ENCODE measurements around the gene PET117. TPM values are rescaled to one million over a fixed set of nuclear protein-coding genes. Genes with fewer than 3 reads are reported as not detected.
A peak's percentile ranks its signal among the peaks of the same experiment; 100 is the strongest.
"Not testable (repeated sequence)": the region's sequence is repeated elsewhere in the genome, so short reads cannot be mapped to it uniquely, and the experiment has no call there.

Gene PET117
- polyA plus RNA-seq, 4 donors: 17.4 to 28.9 (median 27.4) TPM

- peak in 1 of 2 donors; percentile 12 for DNase-seq
These were observed 28.7 kb downstream of the PET117 start for GRCh38 chr20:18166241-18166881.

DNA sequence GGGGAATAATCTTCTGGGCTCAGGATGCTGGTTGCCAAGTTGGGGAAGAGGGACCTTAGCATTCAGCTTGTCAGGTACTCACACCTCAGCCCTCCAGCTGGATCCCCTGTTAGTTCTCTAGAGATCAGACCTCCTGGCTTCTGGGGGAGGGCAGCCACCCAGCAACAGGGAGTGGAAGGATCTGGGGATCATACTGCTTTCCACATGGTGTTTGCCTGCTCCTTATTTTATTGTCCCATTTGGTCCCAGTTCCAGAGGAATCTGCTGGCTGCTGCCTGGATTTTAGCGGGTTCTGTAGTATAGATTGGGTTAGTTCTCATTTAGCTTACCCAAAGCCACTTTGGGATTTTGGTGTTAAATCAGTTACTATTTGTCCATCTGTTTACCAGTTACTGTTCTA lies 29.3 kb downstream of the PET117 start:
- no peaks in the 10 kb centered on the region for H3K9me3 ChIP-seq (ENCODE audit: control insufficient read depth in 2 of 2, insufficient read depth in 1 of 2, low read depth in 1 of 2, low read length in 1 of 2)
- DNase-seq (no peak), FAIRE-seq (no peak)
- no peak overlapping the region for H3K27ac ChIP-seq (ENCODE audit: low read depth in 1 of 3, low read length in 2 of 3)
- peaks cover 9 to 25% (median 19%) of the 10 kb centered on the region in 3 donors for H3K36me3 ChIP-seq (ENCODE audit: control insufficient read depth in 3 of 3, insufficient read depth in 2 of 3, low read depth in 1 of 3, low read length in 3 of 3)
- peaks cover 0 to 6% (median 0%) of the 10 kb centered on the region in 3 donors for H3K4me1 ChIP-seq (ENCODE audit: control insufficient read depth in 3 of 3, insufficient read depth in 2 of 3, low read depth in 1 of 3, low read length in 2 of 3)
- 82 to 95% (median 95%) methylated on average over 1 of the region's 1 CpG for WGBS, 3 donors
- H3K27me3 ChIP-seq (ENCODE audit: control insufficient read depth in 3 of 3, insufficient read depth in 3 of 3, low read length in 3 of 3): no peaks in the 10 kb centered on the region
- no peak overlapping the region for H3K4me3 ChIP-seq (ENCODE audit: low read depth in 1 of 3, low read length in 3 of 3)

More at GRCh38 chr20:18166241-18166881, 28.7 kb downstream of the PET117 start:
- no peak for FAIRE-seq
- H3K36me3 ChIP-seq (ENCODE audit: control insufficient read depth in 3 of 3, insufficient read depth in 2 of 3, low read depth in 1 of 3, low read length in 3 of 3): peaks cover 11 to 28% (median 22%) of the 10 kb centered on the region in 3 donors
- no peak overlapping the region for H3K4me3 ChIP-seq (ENCODE audit: low read depth in 1 of 3, low read length in 3 of 3)
- no peak overlapping the region for H3K27ac ChIP-seq (ENCODE audit: low read depth in 1 of 3, low read length in 2 of 3)
- no peaks in the 10 kb centered on the region for H3K9me3 ChIP-seq (ENCODE audit: control insufficient read depth in 2 of 2, insufficient read depth in 1 of 2, low read depth in 1 of 2, low read length in 1 of 2)
- WGBS, 3 donors: 24 to 58% (median 49%) methylated on average over 5 of the region's 5 CpGs
- no peaks in the 10 kb centered on the region for H3K27me3 ChIP-seq (ENCODE audit: control insufficient read depth in 3 of 3, insufficient read depth in 3 of 3, low read length in 3 of 3)
- peaks cover 0 to 6% (median 0%) of the 10 kb centered on the region in 3 donors for H3K4me1 ChIP-seq (ENCODE audit: control insufficient read depth in 3 of 3, insufficient read depth in 2 of 3, low read depth in 1 of 3, low read length in 2 of 3)

- Histone ChIP-seq H3K36me3 (ENCODE audit: control insufficient read depth in 3 of 3, insufficient read depth in 2 of 3, low read depth in 1 of 3, low read length in 3 of 3) (peaks cover 0 to 21% (median 5%) of the 10 kb centered on the region in 3 donors), H3K4me1 (ENCODE audit: control insufficient read depth in 3 of 3, insufficient read depth in 2 of 3, low read depth in 1 of 3, low read length in 2 of 3) (no peaks in the 10 kb centered on the region), H3K27ac (ENCODE audit: low read depth in 1 of 3, low read length in 2 of 3) (no peak overlapping the region), H3K4me3 (ENCODE audit: low read depth in 1 of 3, low read length in 3 of 3) (no peak overlapping the region), H3K9me3 (ENCODE audit: control insufficient read depth in 2 of 2, insufficient read depth in 1 of 2, low read depth in 1 of 2, low read length in 1 of 2) (no peaks in the 10 kb centered on the region), H3K27me3 (ENCODE audit: control insufficient read depth in 3 of 3, insufficient read depth in 3 of 3, low read length in 3 of 3) (no peaks in the 10 kb centered on the region)
- DNase-seq: no peak
- no peak for FAIRE-seq
- WGBS, 3 donors: 94 to 100% (median 98%) methylated on average over 2 of the region's 2 CpGs
These were observed 34.7 kb downstream of the PET117 start for GRCh38 chr20:18172379-18172778.

- FAIRE-seq (no peak), DNase-seq (no peak)
- 94 to 97% (median 97%) methylated on average over 14 of the region's 14 CpGs for WGBS, 3 donors
- peaks cover 0 to 6% of the 10 kb centered on the region in 2 donors for H3K9me3 ChIP-seq (ENCODE audit: control insufficient read depth in 2 of 2, insufficient read depth in 1 of 2, low read depth in 1 of 2, low read length in 1 of 2)
- H3K36me3 ChIP-seq (ENCODE audit: control insufficient read depth in 3 of 3, insufficient read depth in 2 of 3, low read depth in 1 of 3, low read length in 3 of 3): peaks cover 0 to 23% (median 3%) of the 10 kb centered on the region in 3 donors
- no peaks in the 10 kb centered on the region for H3K27me3 ChIP-seq (ENCODE audit: control insufficient read depth in 3 of 3, insufficient read depth in 3 of 3, low read length in 3 of 3)
- no peak overlapping the region for H3K4me3 ChIP-seq (ENCODE audit: low read depth in 1 of 3, low read length in 3 of 3)
- H3K27ac ChIP-seq (ENCODE audit: low read depth in 1 of 3, low read length in 2 of 3): no peak overlapping the region
- no peaks in the 10 kb centered on the region for H3K4me1 ChIP-seq (ENCODE audit: control insufficient read depth in 3 of 3, insufficient read depth in 2 of 3, low read depth in 1 of 3, low read length in 2 of 3)
These were observed 37.4 kb downstream of the PET117 start for GRCh38 chr20:18174906-18175683.

DNA sequence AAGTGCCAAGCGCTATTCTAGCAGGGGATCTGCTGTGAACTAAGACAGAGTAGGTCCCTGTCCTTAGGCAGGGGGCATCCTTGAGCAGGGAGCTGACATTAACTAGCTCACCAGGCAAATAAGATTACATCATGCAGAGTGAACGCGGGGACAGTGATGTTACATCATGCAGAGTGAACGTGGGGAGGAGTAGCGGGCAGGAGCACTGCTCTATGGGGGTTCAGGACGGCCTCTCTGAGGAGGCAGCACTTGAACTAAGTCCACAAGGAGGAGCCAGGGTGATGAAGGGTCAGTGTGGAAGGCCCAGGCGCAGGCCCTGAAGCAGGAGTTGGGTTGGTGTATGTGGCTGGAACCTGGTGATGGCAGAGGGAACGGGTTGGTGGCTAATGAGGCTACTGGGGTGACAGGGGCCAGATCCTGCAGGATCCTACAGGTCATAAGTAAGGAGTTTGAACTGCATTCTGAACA lies 38.7 kb downstream of the PET117 start:
- Histone ChIP-seq H3K9me3 (ENCODE audit: control insufficient read depth in 2 of 2, insufficient read depth in 1 of 2, low read depth in 1 of 2, low read length in 1 of 2) (peaks cover 0 to 6% of the 10 kb centered on the region in 2 donors), H3K27ac (ENCODE audit: low read depth in 1 of 3, low read length in 2 of 3) (no peak overlapping the region), H3K36me3 (ENCODE audit: control insufficient read depth in 3 of 3, insufficient read depth in 2 of 3, low read depth in 1 of 3, low read length in 3 of 3) (peaks cover 0 to 23% (median 2%) of the 10 kb centered on the region in 3 donors), H3K4me1 (ENCODE audit: control insufficient read depth in 3 of 3, insufficient read depth in 2 of 3, low read depth in 1 of 3, low read length in 2 of 3) (no peaks in the 10 kb centered on the region), H3K27me3 (ENCODE audit: control insufficient read depth in 3 of 3, insufficient read depth in 3 of 3, low read length in 3 of 3) (no peaks in the 10 kb centered on the region), H3K4me3 (ENCODE audit: low read depth in 1 of 3, low read length in 3 of 3) (no peak overlapping the region)
- FAIRE-seq (no peak), DNase-seq (peak in 1 of 2 donors; percentile 29)
- 81 to 95% (median 93%) methylated on average over 8 of the region's 8 CpGs for WGBS, 3 donors

GRCh38 chr20:18180366-18180765 lies 42.7 kb downstream of the PET117 start:
- DNase-seq; H3K4me1 ChIP-seq (ENCODE audit: control insufficient read depth in 3 of 3, insufficient read depth in 2 of 3, low read depth in 1 of 3, low read length in 2 of 3); H3K27ac ChIP-seq (ENCODE audit: low read depth in 1 of 3, low read length in 2 of 3); H3K27me3 ChIP-seq (ENCODE audit: control insufficient read depth in 3 of 3, insufficient read depth in 3 of 3, low read length in 3 of 3); H3K4me3 ChIP-seq (ENCODE audit: low read depth in 1 of 3, low read length in 3 of 3); FAIRE-seq; H3K9me3 ChIP-seq (ENCODE audit: control insufficient read depth in 2 of 2, insufficient read depth in 1 of 2, low read depth in 1 of 2, low read length in 1 of 2): not testable (repeated sequence)
- peaks cover 8 to 35% (median 11%) of the 10 kb centered on the region in 3 donors for H3K36me3 ChIP-seq (ENCODE audit: control insufficient read depth in 3 of 3, insufficient read depth in 2 of 3, low read depth in 1 of 3, low read length in 3 of 3)

DNA sequence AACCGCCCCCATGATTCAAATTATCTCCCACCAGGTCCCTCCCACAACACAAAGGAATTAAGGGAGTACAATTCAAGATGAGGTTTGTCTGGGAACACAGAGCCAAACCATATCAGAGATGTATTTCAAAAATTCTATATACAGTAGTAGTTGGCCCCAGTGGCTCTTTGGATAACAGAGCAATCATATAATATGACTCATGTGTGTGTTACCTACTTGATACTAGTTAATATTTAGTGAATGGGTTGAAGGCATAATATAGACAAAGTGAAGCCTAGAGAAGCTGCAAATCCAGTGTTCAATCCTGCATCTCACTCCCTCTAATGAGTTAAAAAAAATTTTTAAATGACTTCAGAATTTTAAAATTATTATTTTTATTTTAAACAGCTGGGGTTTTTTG lies 43.2 kb downstream of the PET117 start:
- peaks cover 0 to 6% of the 10 kb centered on the region in 2 donors for H3K9me3 ChIP-seq (ENCODE audit: control insufficient read depth in 2 of 2, insufficient read depth in 1 of 2, low read depth in 1 of 2, low read length in 1 of 2)
- H3K27me3 ChIP-seq (ENCODE audit: control insufficient read depth in 3 of 3, insufficient read depth in 3 of 3, low read length in 3 of 3): no peaks in the 10 kb centered on the region
- H3K27ac ChIP-seq (ENCODE audit: low read depth in 1 of 3, low read length in 2 of 3): no peak overlapping the region
- peak; percentile 35 to 59 for DNase-seq
- no peak overlapping the region for H3K4me3 ChIP-seq (ENCODE audit: low read depth in 1 of 3, low read length in 3 of 3)
- FAIRE-seq: no peak
- H3K4me1 ChIP-seq (ENCODE audit: control insufficient read depth in 3 of 3, insufficient read depth in 2 of 3, low read depth in 1 of 3, low read length in 2 of 3): no peaks in the 10 kb centered on the region
- peaks cover 9 to 31% (median 12%) of the 10 kb centered on the region in 3 donors for H3K36me3 ChIP-seq (ENCODE audit: control insufficient read depth in 3 of 3, insufficient read depth in 2 of 3, low read depth in 1 of 3, low read length in 3 of 3)
- 55 to 98% (median 90%) methylated on average over 1 of the region's 1 CpG for WGBS, 3 donors

GRCh38 chr20:18187020-18187419 lies 49.4 kb downstream of the PET117 start:
- WGBS, 3 donors: 90 to 94% (median 94%) methylated on average over 5 of the region's 5 CpGs
- Histone ChIP-seq H3K9me3 (ENCODE audit: control insufficient read depth in 2 of 2, insufficient read depth in 1 of 2, low read depth in 1 of 2, low read length in 1 of 2) (no peaks in the 10 kb centered on the region), H3K27ac (ENCODE audit: low read depth in 1 of 3, low read length in 2 of 3) (no peak overlapping the region), H3K36me3 (ENCODE audit: control insufficient read depth in 3 of 3, insufficient read depth in 2 of 3, low read depth in 1 of 3, low read length in 3 of 3) (peaks cover 23 to 44% (median 26%) of the 10 kb centered on the region in 3 donors), H3K4me1 (ENCODE audit: control insufficient read depth in 3 of 3, insufficient read depth in 2 of 3, low read depth in 1 of 3, low read length in 2 of 3) (no peaks in the 10 kb centered on the region), H3K27me3 (ENCODE audit: control insufficient read depth in 3 of 3, insufficient read depth in 3 of 3, low read length in 3 of 3) (no peaks in the 10 kb centered on the region), H3K4me3 (ENCODE audit: low read depth in 1 of 3, low read length in 3 of 3) (no peak overlapping the region)
- no peak for DNase-seq
- FAIRE-seq: no peak

All from small intestine (tissue), 7 donors.